Endodermal cell (in vitro differentiated cells): ENCODE measurements around the gene S100A2. TPM values are rescaled to one million over a fixed set of nuclear protein-coding genes. Genes with fewer than 3 reads are reported as not detected.

Experiments used
- DNase-seq: peaks from one replicate; pipeline ENCODE4 v3.0.0-alpha.2; 2017
- H3K27ac ChIP-seq: 2 replicates; pipeline ENCODE4 v1.5.1; 2013; ENCODE audit warnings: mild to moderate bottlenecking, low read depth, low read length, moderate library complexity
- H3K27me3 ChIP-seq: 2 replicates; pipeline ENCODE4 v1.6.1; 2013; ENCODE audit warnings: mild to moderate bottlenecking, low read length, moderate library complexity; ENCODE audit not compliant: insufficient read depth, control insufficient read depth, poor library complexity, severe bottlenecking
- H3K36me3 ChIP-seq: 2 replicates; pipeline ENCODE4 v1.7.0; 2013; ENCODE audit warnings: mild to moderate bottlenecking, low read length, moderate library complexity; ENCODE audit not compliant: control insufficient read depth, insufficient read depth
- H3K4me1 ChIP-seq: one replicate; pipeline ENCODE4 v1.7.0; 2013; ENCODE audit warnings: low read length; ENCODE audit not compliant: control insufficient read depth, insufficient read depth
- H3K4me3 ChIP-seq: 2 replicates; pipeline ENCODE4 v1.5.1; 2013; ENCODE audit warnings: mild to moderate bottlenecking, low read length, moderate library complexity
- H3K9ac ChIP-seq: 2 replicates; pipeline ENCODE4 v1.6.1; 2013; ENCODE audit warnings: mild to moderate bottlenecking, low read length, moderate library complexity; ENCODE audit not compliant: poor library complexity, severe bottlenecking; ENCODE audit errors: extremely low read depth
- H3K9me3 ChIP-seq: 2 replicates; pipeline ENCODE4 v1.6.1; 2013; ENCODE audit warnings: mild to moderate bottlenecking, low read length, moderate library complexity; ENCODE audit not compliant: control insufficient read depth
- H3K27ac Mint-ChIP-seq: 2 replicates; pipeline ENCODE4 v1.8.0; 2020; ENCODE audit warnings: mixed read lengths
- H3K27me3 Mint-ChIP-seq: 2 replicates; pipeline ENCODE4 v1.8.0; 2021; ENCODE audit warnings: mild to moderate bottlenecking, mixed read lengths; ENCODE audit not compliant: insufficient read depth
- H3K36me3 Mint-ChIP-seq: 2 replicates; pipeline ENCODE4 v1.8.0; 2020; ENCODE audit warnings: low read depth, mixed read lengths
- H3K4me1 Mint-ChIP-seq: 2 replicates; pipeline ENCODE4 v1.8.0; 2020; ENCODE audit warnings: mixed read lengths
- H3K4me3 Mint-ChIP-seq: 2 replicates; pipeline ENCODE4 v1.8.0; 2020; ENCODE audit warnings: mild to moderate bottlenecking, moderate library complexity, mixed read lengths
- H3K9me3 Mint-ChIP-seq: 2 replicates; pipeline ENCODE4 v1.8.0; 2020; ENCODE audit warnings: mild to moderate bottlenecking, mixed read lengths
- WGBS, 2 experiments: methylation state at CpG; one replicate each; pipeline versions ENCODE4 v1.1.5 to v1.1.7; 2013; ENCODE audit warnings: missing lambda C conversion rate in 2 of 2, mixed read lengths in 1 of 2; ENCODE audit not compliant: insufficient coverage in 1 of 2, insufficient read length in 1 of 2; 5-methylcytosine and 5-hydroxymethylcytosine counted together
- total RNA-seq, 2 donors: library from RNA; stranded (reverse); fragmentation: NEBNext Ultra II Directional in 1 of 2; extraction: Animal tissue kit (Norgen Biotek cat#: 25700) in 1 of 2; gene quantifications; 2 replicates in 1 of 2; 3 replicates in 1 of 2; pipeline ENCODE4 v1.2.1, GENCODE V29; 2021
- TF ChIP-seq, protein P1 (sequence below): fragments of 200-600 bp; sonication (generic); conservative IDR thresholded peaks from 2 replicates; pipeline ENCODE4 v1.5.0; 2021; ENCODE audit warnings: antibody characterized with exemption, mild to moderate bottlenecking

Gene S100A2
- total RNA-seq, 2 donors from 2014 or later, result 0.92 to 3.1 TPM

GRCh38 chr1:153552335-153552734 lies 13.3 kb downstream of the S100A2 start:
- no peak overlapping the region for H3K4me3 Mint-ChIP-seq
- H3K4me1 Mint-ChIP-seq, result peaks cover 3% of the 10 kb centered on the region
- Histone ChIP-seq H3K4me3 (no peak overlapping the region), H3K27ac (no peak overlapping the region), H3K27me3 (no peaks in the 10 kb centered on the region), H3K9ac (no peak overlapping the region), H3K9me3 (no peaks in the 10 kb centered on the region), H3K36me3 (no peaks in the 10 kb centered on the region), H3K4me1 (no peaks in the 10 kb centered on the region)
- 88 to 89% methylated on average over 3 to 8 of the region's 8 CpGs for WGBS, 2 experiments
- no peak overlapping the region for H3K27ac Mint-ChIP-seq
- peaks cover 5% of the 10 kb centered on the region for H3K27me3 Mint-ChIP-seq
- TF ChIP-seq, protein P1, sequence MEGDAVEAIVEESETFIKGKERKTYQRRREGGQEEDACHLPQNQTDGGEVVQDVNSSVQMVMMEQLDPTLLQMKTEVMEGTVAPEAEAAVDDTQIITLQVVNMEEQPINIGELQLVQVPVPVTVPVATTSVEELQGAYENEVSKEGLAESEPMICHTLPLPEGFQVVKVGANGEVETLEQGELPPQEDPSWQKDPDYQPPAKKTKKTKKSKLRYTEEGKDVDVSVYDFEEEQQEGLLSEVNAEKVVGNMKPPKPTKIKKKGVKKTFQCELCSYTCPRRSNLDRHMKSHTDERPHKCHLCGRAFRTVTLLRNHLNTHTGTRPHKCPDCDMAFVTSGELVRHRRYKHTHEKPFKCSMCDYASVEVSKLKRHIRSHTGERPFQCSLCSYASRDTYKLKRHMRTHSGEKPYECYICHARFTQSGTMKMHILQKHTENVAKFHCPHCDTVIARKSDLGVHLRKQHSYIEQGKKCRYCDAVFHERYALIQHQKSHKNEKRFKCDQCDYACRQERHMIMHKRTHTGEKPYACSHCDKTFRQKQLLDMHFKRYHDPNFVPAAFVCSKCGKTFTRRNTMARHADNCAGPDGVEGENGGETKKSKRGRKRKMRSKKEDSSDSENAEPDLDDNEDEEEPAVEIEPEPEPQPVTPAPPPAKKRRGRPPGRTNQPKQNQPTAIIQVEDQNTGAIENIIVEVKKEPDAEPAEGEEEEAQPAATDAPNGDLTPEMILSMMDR, result peak; percentile 53
- DNase-seq, result peak; percentile 72
- H3K36me3 Mint-ChIP-seq, result no peaks in the 10 kb centered on the region
- H3K9me3 Mint-ChIP-seq, result no peaks in the 10 kb centered on the region

DNA sequence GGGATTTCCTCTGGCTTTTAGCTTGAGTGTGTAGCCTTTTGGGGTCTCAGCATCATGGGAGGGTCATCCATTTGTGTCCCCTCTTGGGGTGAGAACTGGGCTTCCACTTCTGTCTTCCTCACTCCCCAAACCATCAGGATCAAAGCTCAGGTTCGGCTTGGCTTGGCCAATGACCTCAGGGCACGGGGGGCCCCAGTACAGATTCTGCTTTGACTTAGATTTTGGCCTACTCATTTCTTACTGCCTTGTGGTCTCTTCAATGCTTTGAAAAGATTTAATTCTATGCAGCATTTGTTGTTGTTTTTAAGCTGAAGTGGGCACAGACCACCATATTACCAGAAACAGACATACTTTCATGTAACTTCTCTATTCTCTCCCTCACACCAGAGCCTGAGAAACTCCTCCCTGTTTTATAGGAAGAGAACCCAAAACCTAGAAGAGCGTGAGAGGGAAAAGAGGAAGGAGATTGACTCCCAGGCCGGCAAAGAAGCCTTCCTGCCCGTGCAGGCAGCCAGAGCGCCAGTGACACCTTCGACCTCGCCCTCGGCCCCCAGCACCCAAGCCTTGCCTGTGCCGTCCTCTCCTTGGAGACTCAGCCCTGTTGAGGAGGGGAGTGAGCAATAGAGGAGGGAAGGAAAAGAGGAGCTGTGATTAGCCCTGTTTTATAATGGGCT lies 14.7 kb downstream of the S100A2 start:
- Histone ChIP-seq H3K9ac (no peak overlapping the region), H3K36me3 (no peaks in the 10 kb centered on the region), H3K9me3 (no peaks in the 10 kb centered on the region), H3K4me3 (no peak overlapping the region), H3K4me1 (no peaks in the 10 kb centered on the region), H3K27ac (no peak overlapping the region), H3K27me3 (no peaks in the 10 kb centered on the region)
- Mint-ChIP-seq H3K9me3 (no peaks in the 10 kb centered on the region), H3K27ac (no peak overlapping the region), H3K4me1 (peaks cover 4% of the 10 kb centered on the region), H3K4me3 (no peak overlapping the region), H3K36me3 (no peaks in the 10 kb centered on the region), H3K27me3 (peaks cover 5% of the 10 kb centered on the region)
- TF ChIP-seq, protein P1, result no peak
- WGBS, 2 experiments, result 89 to 93% methylated on average over 8 to 10 of the region's 10 CpGs
- DNase-seq, result peak; percentile 34

GRCh38 chr1:153550398-153550758 lies 15.3 kb downstream of the S100A2 start:
- Histone ChIP-seq H3K36me3 (no peaks in the 10 kb centered on the region), H3K9ac (no peak overlapping the region), H3K27ac (no peak overlapping the region), H3K4me3 (no peak overlapping the region), H3K4me1 (peaks cover under 1% of the 10 kb centered on the region), H3K27me3 (no peaks in the 10 kb centered on the region), H3K9me3 (no peaks in the 10 kb centered on the region)
- peak; percentile 56 for DNase-seq
- Mint-ChIP-seq H3K4me1 (peaks cover 7% of the 10 kb centered on the region), H3K9me3 (no peaks in the 10 kb centered on the region), H3K36me3 (no peaks in the 10 kb centered on the region), H3K4me3 (no peak overlapping the region), H3K27me3 (peaks cover 5% of the 10 kb centered on the region), H3K27ac (no peak overlapping the region)
- TF ChIP-seq, protein P1, result no peak
- 88 to 93% methylated on average over 3 to 4 of the region's 4 CpGs for WGBS, 2 experiments
